ENCODE data around the gene ABCB1. TPM values are rescaled to one million over a fixed set of nuclear protein-coding genes. Genes with fewer than 3 reads are reported as not detected.

The ABCB1 gene
- 18.7 and 21.3 TPM in 2 replicates for total RNA-seq (2013; cell fraction: nucleolus; rRNA removed)
- 1.3 and 2.3 TPM in 2 replicates for total RNA-seq (2014; rRNA removed)
- 1.7 and 2.1 TPM in 2 replicates for total RNA-seq (2014; rRNA removed; fragmentation: Illumina TruSeq; extraction: Trizol)
- total RNA-seq (2021): 2.5 and 2.6 TPM in 2 replicates
- polyA plus RNA-seq (2011; ENCODE audit: low read depth): 1.5 TPM
- polyA plus RNA-seq (2011; rRNA removed): 12.2 and 13.9 TPM in 2 replicates
- polyA plus RNA-seq (2011; cell fraction: cytosol; rRNA removed): 10.9 and 13.6 TPM in 2 replicates
- polyA plus RNA-seq (2011; cell fraction: nucleus; rRNA removed): 20.7 and 22.5 TPM in 2 replicates
- polyA plus RNA-seq (2012): 0.53 and 0.60 TPM in 2 replicates
- 1.6 and 2.1 TPM in 2 replicates for polyA plus RNA-seq (2014; fragmentation: Illumina TruSeq; extraction: Trizol)
- polyA plus RNA-seq (2014; fragmentation: Nextera tagmentation; extraction: Ambion mirVana): 1 to 10 TPM in 1 of 2 experiments, under 1 TPM in 1; 0.40 to 1.1 TPM
- 2.1 and 2.2 TPM in 2 replicates for polyA plus RNA-seq (2014; rRNA removed)
- polyA plus RNA-seq (2016; fragmentation: Nextera tagmentation; extraction: Ambion mirVana): 1 to 10 TPM; 1.6 to 1.7 TPM
- polyA minus RNA-seq (2011; rRNA and poly(A)+ RNA removed): 21.0 and 23.6 TPM in 2 replicates
- polyA minus RNA-seq (2011; cell fraction: cytosol; rRNA and poly(A)+ RNA removed): 5.8 and 7.8 TPM in 2 replicates
- 8.7 and 10.6 TPM in 2 replicates for polyA minus RNA-seq (2011; cell fraction: nucleus; rRNA and poly(A)+ RNA removed)
- Bru-seq, nascent RNA: percentile 45 among the genes with signal in this experiment
- BruChase-seq, experiment 1, labeled RNA remaining after a 6-hour chase: percentile 39 among the genes with signal in this experiment
- percentile 42 among the genes with signal in this experiment for BruChase-seq, experiment 2, labeled RNA remaining after a 2-hour chase
- long read RNA-seq, experiment 1: 0 reads
- long read RNA-seq, experiment 2, partial matches to known transcripts: 25 of 33 reads
- long read RNA-seq, experiment 2, other reads (novel, unspliced or antisense): 8 of 33 reads

- Histone ChIP-seq H3K79me2 (ENCODE audit: control insufficient read depth, insufficient read depth, low read length) (no peaks in the 10 kb centered on the region), H3K4me1 (ENCODE audit: control insufficient read depth, insufficient read depth, low read length) (peaks cover 22% of the 10 kb centered on the region), H4K20me1 (ENCODE audit: control insufficient read depth, insufficient read depth) (no peaks in the 10 kb centered on the region), H3K36me3 (ENCODE audit: control insufficient read depth in 2 of 2, insufficient read depth in 2 of 2, low read length in 1 of 2) (no peaks in the 10 kb centered on the region), H3K27me3 (replicated peaks in 1 of 2; ENCODE audit: control insufficient read depth in 2 of 2, insufficient read depth in 2 of 2, low read length in 1 of 2) (peaks cover 0 to 7% of the 10 kb centered on the region in 2 experiments; a peak in 1 of 4 replicates), H3K9ac (ENCODE audit: control insufficient read depth, insufficient read depth, low read length) (peak within 1 kb of the TSS; percentile 15; the same call in 1 of the 2 replicates), H2AFZ (ENCODE audit: control insufficient read depth, low read depth, low read length) (peak within 1 kb of the TSS; percentile 67), H3K9me3 (replicated peaks; ENCODE audit: control insufficient read depth, insufficient read depth, low read length) (no peaks in the 10 kb centered on the region), H3K27ac (ENCODE audit: control insufficient read depth, insufficient read depth) (no peak within 1 kb of the TSS), H3K4me3 (peak within 1 kb of the TSS; percentile 50; the same call in 1 of the 2 replicates), H3K4me2 (ENCODE audit: control insufficient read depth, insufficient read depth) (peak within 1 kb of the TSS; percentile 90)
- intact Hi-C loops (cut with micrococcal nuclease; ENCODE audit: unreplicated experiment): no loop called here
- BruUV-seq (replicated peaks): TSS peak; percentile 66
- ChIA-PET RAD21 (ENCODE audit: unreplicated experiment) (interaction anchor here (0.6 to 3.5 kb wide), 28 partner anchors 8 to 624 kb away, joined by 3 to 33 read pairs (median 4); partner anchors contain the start of gene ABCB4), SMC1A (ENCODE audit: uncharacterized antibody, unreplicated experiment) (interaction anchor here (0.6 to 6.1 kb wide), 36 partner anchors 8 to 446 kb away, joined by 3 to 52 read pairs (median 4); partner anchors contain the start of genes CROT and RUNDC3B), POLR2A (interaction anchor here (0.6 to 1.8 kb wide), 8 partner anchors 16 to 618 kb away, joined by 3 to 5 read pairs (median 3); partner anchors contain the start of genes DBF4 and SLC25A40), CTCF (interaction anchor here (0.7 to 2.8 kb wide), 26 partner anchors 9 to 531 kb away, joined by 3 to 18 read pairs (median 4); partner anchors contain the start of gene RUNDC3B)
- WGBS (ENCODE audit: insufficient coverage, insufficient replicate concordance, low lambda C conversion rate, missing lambda C conversion rate): 3% methylated on average over 61 of the region's 61 CpGs
- peak; percentile 72 for FAIRE-seq
- in situ Hi-C loops (cut with MboI): no loop called here
- DNase-seq (ENCODE audit: low read depth, low spot score): no peak
- ATAC-seq: peak; percentile 77
- TF ChIP-seq KDM1A (IDR thresholded peaks at IDR 0.05; ENCODE audit: borderline replicate concordance): no peak
- TF ChIP-seq POLR2AphosphoS2 (IDR thresholded peaks at IDR 0.05; ENCODE audit: low read depth, low read length): no peak
- TF ChIP-seq, protein P1, sequence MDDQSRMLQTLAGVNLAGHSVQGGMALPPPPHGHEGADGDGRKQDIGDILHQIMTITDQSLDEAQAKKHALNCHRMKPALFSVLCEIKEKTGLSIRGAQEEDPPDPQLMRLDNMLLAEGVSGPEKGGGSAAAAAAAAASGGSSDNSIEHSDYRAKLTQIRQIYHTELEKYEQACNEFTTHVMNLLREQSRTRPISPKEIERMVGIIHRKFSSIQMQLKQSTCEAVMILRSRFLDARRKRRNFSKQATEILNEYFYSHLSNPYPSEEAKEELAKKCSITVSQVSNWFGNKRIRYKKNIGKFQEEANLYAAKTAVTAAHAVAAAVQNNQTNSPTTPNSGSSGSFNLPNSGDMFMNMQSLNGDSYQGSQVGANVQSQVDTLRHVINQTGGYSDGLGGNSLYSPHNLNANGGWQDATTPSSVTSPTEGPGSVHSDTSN (IDR thresholded peaks at IDR 0.05; ENCODE audit: insufficient replicate concordance, low read depth, low read length): no peak
- TF ChIP-seq PAX8 (IDR thresholded peaks at IDR 0.05): no peak
- TF ChIP-seq STAT1 (conservative IDR thresholded peaks at IDR 0.05): no peak
- no peak for TF ChIP-seq SUZ12 (IDR thresholded peaks at IDR 0.05; ENCODE audit: unreplicated experiment)
- 0 out of 4 replicates have a peak, but pooled peaks of 1 of the 2 experiments have one; percentile 12 for TF ChIP-seq EP300 (IDR thresholded peaks at IDR 0.05; ENCODE audit: borderline replicate concordance in 1 of 2, control insufficient read depth in 1 of 2, low read depth in 2 of 2, low read length in 2 of 2)
- TF ChIP-seq, protein P2, sequence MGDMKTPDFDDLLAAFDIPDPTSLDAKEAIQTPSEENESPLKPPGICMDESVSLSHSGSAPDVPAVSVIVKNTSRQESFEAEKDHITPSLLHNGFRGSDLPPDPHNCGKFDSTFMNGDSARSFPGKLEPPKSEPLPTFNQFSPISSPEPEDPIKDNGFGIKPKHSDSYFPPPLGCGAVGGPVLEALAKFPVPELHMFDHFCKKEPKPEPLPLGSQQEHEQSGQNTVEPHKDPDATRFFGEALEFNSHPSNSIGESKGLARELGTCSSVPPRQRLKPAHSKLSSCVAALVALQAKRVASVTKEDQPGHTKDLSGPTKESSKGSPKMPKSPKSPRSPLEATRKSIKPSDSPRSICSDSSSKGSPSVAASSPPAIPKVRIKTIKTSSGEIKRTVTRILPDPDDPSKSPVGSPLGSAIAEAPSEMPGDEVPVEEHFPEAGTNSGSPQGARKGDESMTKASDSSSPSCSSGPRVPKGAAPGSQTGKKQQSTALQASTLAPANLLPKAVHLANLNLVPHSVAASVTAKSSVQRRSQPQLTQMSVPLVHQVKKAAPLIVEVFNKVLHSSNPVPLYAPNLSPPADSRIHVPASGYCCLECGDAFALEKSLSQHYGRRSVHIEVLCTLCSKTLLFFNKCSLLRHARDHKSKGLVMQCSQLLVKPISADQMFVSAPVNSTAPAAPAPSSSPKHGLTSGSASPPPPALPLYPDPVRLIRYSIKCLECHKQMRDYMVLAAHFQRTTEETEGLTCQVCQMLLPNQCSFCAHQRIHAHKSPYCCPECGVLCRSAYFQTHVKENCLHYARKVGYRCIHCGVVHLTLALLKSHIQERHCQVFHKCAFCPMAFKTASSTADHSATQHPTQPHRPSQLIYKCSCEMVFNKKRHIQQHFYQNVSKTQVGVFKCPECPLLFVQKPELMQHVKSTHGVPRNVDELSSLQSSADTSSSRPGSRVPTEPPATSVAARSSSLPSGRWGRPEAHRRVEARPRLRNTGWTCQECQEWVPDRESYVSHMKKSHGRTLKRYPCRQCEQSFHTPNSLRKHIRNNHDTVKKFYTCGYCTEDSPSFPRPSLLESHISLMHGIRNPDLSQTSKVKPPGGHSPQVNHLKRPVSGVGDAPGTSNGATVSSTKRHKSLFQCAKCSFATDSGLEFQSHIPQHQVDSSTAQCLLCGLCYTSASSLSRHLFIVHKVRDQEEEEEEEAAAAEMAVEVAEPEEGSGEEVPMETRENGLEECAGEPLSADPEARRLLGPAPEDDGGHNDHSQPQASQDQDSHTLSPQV (IDR thresholded peaks at IDR 0.05): no peak
- TF ChIP-seq POU2F2 (IDR thresholded peaks at IDR 0.05; ENCODE audit: borderline replicate concordance, low read depth, low read length): no peak
- TF ChIP-seq GABPA (IDR thresholded peaks at IDR 0.05; ENCODE audit: low read depth): no peak
- no peak for TF ChIP-seq RAD51 (IDR thresholded peaks at IDR 0.05)
- TF ChIP-seq NFYA (IDR thresholded peaks at IDR 0.05; ENCODE audit: borderline replicate concordance, low read depth, low read length): no peak
Observed at GRCh38 chr7:87600130-87601124, at the start of gene ABCB1. Gene ABCB1 (minus strand): TSS chr7:87600884. CDS start chr7:87600184, 700 bp downstream.

All from GM12878 (cell line).